ENCODE measurements around the gene IBA57. TPM values are rescaled to one million over a fixed set of nuclear protein-coding genes. Genes with fewer than 3 reads are reported as not detected.
A peak's percentile ranks its signal among the peaks of the same experiment; 100 is the strongest.

IBA57 gene
- total and polyA plus RNA-seq, 8 donors = 5.3 to 13.5 (median 7.1) TPM

GRCh38 chr1:228150120-228150460, 15.5 kb upstream of the IBA57 start:
- H3K9me3 ChIP-seq = no peaks in the 10 kb centered on the region
- intact Hi-C loops (cut with DNase I) = no loop called here
- H3K4me3 ChIP-seq = peak overlapping the region in 1 of 2 donors; percentile 23
- no peak for ATAC-seq
- TF ChIP-seq CTCF (IDR thresholded peaks at IDR 0.05) = no peak
- DNase-seq = peak in 2 of 4 donors; percentile 31 to 67
- peak overlapping the region; percentile 79 to 81 for H3K27ac ChIP-seq
- H3K27me3 ChIP-seq = no peaks in the 10 kb centered on the region
- H3K4me1 ChIP-seq = peaks cover 6 to 59% of the 10 kb centered on the region in 2 donors
- H3K36me3 ChIP-seq = peaks cover 0 to 50% of the 10 kb centered on the region in 2 donors

GRCh38 chr1:228150461-228151179, 15.0 kb upstream of the IBA57 start:
- ATAC-seq (peak; percentile 45), DNase-seq (peak; percentile 59 to 93 (median 78))
- no peaks in the 10 kb centered on the region for H3K27me3 ChIP-seq
- no peak for TF ChIP-seq CTCF (IDR thresholded peaks at IDR 0.05)
- peak overlapping the region in 1 of 2 donors; percentile 23 for H3K4me3 ChIP-seq
- peak overlapping the region; percentile 79 to 81 for H3K27ac ChIP-seq
- intact Hi-C loops (cut with DNase I) = no loop called here
- H3K36me3 ChIP-seq = peaks cover 0 to 45% of the 10 kb centered on the region in 2 donors
- no peaks in the 10 kb centered on the region for H3K9me3 ChIP-seq
- peaks cover 6 to 54% of the 10 kb centered on the region in 2 donors for H3K4me1 ChIP-seq

- H3K4me3 ChIP-seq = no peak overlapping the region
- intact Hi-C loops (cut with DNase I) = no loop called here
- peak overlapping the region; percentile 79 to 81 for H3K27ac ChIP-seq
- H3K4me1 ChIP-seq = peaks cover 6 to 55% of the 10 kb centered on the region in 2 donors
- TF ChIP-seq CTCF (IDR thresholded peaks at IDR 0.05) = no peak
- H3K27me3 ChIP-seq = no peaks in the 10 kb centered on the region
- no peaks in the 10 kb centered on the region for H3K9me3 ChIP-seq
- H3K36me3 ChIP-seq = peaks cover 0 to 38% of the 10 kb centered on the region in 2 donors
- no peak for ATAC-seq
- DNase-seq = peak in 2 of 4 donors; percentile 31 to 70
These were observed 14.3 kb upstream of the IBA57 start for GRCh38 chr1:228151180-228151925.

- Histone ChIP-seq H3K4me1 (peaks cover 6 to 54% of the 10 kb centered on the region in 2 donors), H3K9me3 (no peaks in the 10 kb centered on the region), H3K4me3 (no peak overlapping the region), H3K27me3 (peaks cover 0 to 8% of the 10 kb centered on the region in 2 donors), H3K27ac (no peak overlapping the region), H3K36me3 (peaks cover 0 to 28% of the 10 kb centered on the region in 2 donors)
- ATAC-seq (no peak), DNase-seq (peak in 2 of 4 donors; percentile 30 to 71)
- intact Hi-C loops (cut with DNase I) = no loop called here
- no peak for TF ChIP-seq CTCF (IDR thresholded peaks at IDR 0.05)
These were observed 13.3 kb upstream of the IBA57 start for GRCh38 chr1:228152097-228152917.
